ENCODE results near the gene MRPL23. TPM values are rescaled to one million over a fixed set of nuclear protein-coding genes. Genes with fewer than 3 reads are reported as not detected.
A peak's percentile ranks its signal among the peaks of the same experiment; 100 is the strongest.

MRPL23 gene
- total RNA-seq, 2 donors from 2014 or later: 40.2 to 83.4 TPM

- intact Hi-C loops (cut with DNase I): no loop called here
- ATAC-seq (no peak), DNase-seq (no peak)
- Histone ChIP-seq H3K36me3 (replicated peaks in 1 of 2; ENCODE audit: insufficient read depth in 1 of 2, low read depth in 2 of 2) (no peaks in the 10 kb centered on the region), H3K27ac (no peak overlapping the region), H3K9me3 (no peaks in the 10 kb centered on the region), H3K27me3 (no peaks in the 10 kb centered on the region), H3K4me1 (no peaks in the 10 kb centered on the region), H3K4me3 (no peak overlapping the region)
- no CpG with 5 or more reads among the region's 17 CpGs for WGBS, 2 donors
- TF ChIP-seq, protein P1, sequence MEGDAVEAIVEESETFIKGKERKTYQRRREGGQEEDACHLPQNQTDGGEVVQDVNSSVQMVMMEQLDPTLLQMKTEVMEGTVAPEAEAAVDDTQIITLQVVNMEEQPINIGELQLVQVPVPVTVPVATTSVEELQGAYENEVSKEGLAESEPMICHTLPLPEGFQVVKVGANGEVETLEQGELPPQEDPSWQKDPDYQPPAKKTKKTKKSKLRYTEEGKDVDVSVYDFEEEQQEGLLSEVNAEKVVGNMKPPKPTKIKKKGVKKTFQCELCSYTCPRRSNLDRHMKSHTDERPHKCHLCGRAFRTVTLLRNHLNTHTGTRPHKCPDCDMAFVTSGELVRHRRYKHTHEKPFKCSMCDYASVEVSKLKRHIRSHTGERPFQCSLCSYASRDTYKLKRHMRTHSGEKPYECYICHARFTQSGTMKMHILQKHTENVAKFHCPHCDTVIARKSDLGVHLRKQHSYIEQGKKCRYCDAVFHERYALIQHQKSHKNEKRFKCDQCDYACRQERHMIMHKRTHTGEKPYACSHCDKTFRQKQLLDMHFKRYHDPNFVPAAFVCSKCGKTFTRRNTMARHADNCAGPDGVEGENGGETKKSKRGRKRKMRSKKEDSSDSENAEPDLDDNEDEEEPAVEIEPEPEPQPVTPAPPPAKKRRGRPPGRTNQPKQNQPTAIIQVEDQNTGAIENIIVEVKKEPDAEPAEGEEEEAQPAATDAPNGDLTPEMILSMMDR (IDR thresholded peaks at IDR 0.05): no peak
- no peak for TF ChIP-seq POLR2A (IDR thresholded peaks at IDR 0.05)
Observed at GRCh38 chr11:1964348-1964747, 17.2 kb downstream of the MRPL23 start.

GRCh38 chr11:1964955-1965354 is 17.8 kb downstream of the MRPL23 start:
- H3K27ac ChIP-seq: no peak overlapping the region
- ATAC-seq: no peak
- no peaks in the 10 kb centered on the region for H3K27me3 ChIP-seq
- intact Hi-C loops (cut with DNase I): no loop called here
- H3K9me3 ChIP-seq: no peaks in the 10 kb centered on the region
- no peak for TF ChIP-seq POLR2A (IDR thresholded peaks at IDR 0.05)
- TF ChIP-seq, protein P1 (IDR thresholded peaks at IDR 0.05): no peak
- no CpG with 5 or more reads among the region's 20 CpGs for WGBS, 2 donors
- no peak overlapping the region for H3K4me3 ChIP-seq
- H3K4me1 ChIP-seq: no peaks in the 10 kb centered on the region
- H3K36me3 ChIP-seq (replicated peaks in 1 of 2; ENCODE audit: insufficient read depth in 1 of 2, low read depth in 2 of 2): no peaks in the 10 kb centered on the region
- DNase-seq: no peak

GRCh38 chr11:1966531-1966930 is 19.4 kb downstream of the MRPL23 start:
- H3K27me3 ChIP-seq: no peaks in the 10 kb centered on the region
- TF ChIP-seq, protein P1 (IDR thresholded peaks at IDR 0.05): no peak
- no peak for TF ChIP-seq POLR2A (IDR thresholded peaks at IDR 0.05)
- intact Hi-C loops (cut with DNase I): no loop called here
- no peaks in the 10 kb centered on the region for H3K36me3 ChIP-seq (replicated peaks in 1 of 2; ENCODE audit: insufficient read depth in 1 of 2, low read depth in 2 of 2)
- H3K27ac ChIP-seq: no peak overlapping the region
- no peaks in the 10 kb centered on the region for H3K4me1 ChIP-seq
- H3K9me3 ChIP-seq: no peaks in the 10 kb centered on the region
- ATAC-seq (no peak), DNase-seq (peak in 1 of 4 donors; percentile 14)
- WGBS, 2 donors: no CpG with 5 or more reads among the region's 18 CpGs
- H3K4me3 ChIP-seq: no peak overlapping the region

DNA sequence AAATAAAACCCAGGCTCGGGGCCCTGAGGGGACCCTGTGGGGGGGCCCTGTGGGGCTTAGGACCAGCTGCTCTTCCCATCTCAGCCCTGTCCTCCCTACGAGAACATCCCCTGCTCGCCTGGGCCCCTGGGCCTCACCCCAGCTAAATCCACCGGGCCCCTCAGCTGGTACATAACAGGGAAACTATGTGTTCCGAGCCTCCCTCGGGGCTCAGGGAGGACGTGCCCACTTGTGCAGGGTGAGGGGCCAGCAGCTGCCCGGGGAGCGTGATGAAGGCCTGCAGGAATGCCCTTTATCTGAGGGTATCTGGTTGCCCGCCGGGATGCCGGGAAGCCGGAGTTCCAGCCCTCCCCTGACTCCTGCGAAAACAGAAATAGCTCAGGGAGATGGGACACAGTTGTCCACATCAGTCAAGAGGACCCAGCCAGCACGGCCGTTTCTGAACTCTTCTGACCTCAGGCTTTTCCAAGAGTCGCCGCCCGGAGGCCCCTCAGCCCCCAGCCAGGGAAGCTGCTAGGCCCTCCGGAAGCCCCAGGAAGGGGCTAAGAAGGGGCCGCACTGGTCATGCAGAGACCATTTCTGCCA is 20.6 kb downstream of the MRPL23 start:
- WGBS, 2 donors: no CpG with 5 or more reads among the region's 21 CpGs
- no peak for DNase-seq

More for the DNA sequence above, 20.6 kb downstream of the MRPL23 start:
- Histone ChIP-seq H3K9me3 (no peaks in the 10 kb centered on the region), H3K27me3 (no peaks in the 10 kb centered on the region), H3K4me3 (no peak overlapping the region), H3K36me3 (replicated peaks in 1 of 2; ENCODE audit: insufficient read depth in 1 of 2, low read depth in 2 of 2) (no peaks in the 10 kb centered on the region), H3K4me1 (no peaks in the 10 kb centered on the region), H3K27ac (no peak overlapping the region)
- no peak for ATAC-seq
- TF ChIP-seq, protein P1 (IDR thresholded peaks at IDR 0.05): no peak
- TF ChIP-seq POLR2A (IDR thresholded peaks at IDR 0.05): no peak
- intact Hi-C loops (cut with DNase I): no loop called here

Data from body of pancreas (tissue), 4 donors.